Left ventricle myocardium inferior (tissue), 1 donor: Measurements from ENCODE around the gene UBL3. TPM values are rescaled to one million over a fixed set of nuclear protein-coding genes. Genes with fewer than 3 reads are reported as not detected.
A peak's percentile ranks its signal among the peaks of the same experiment; 100 is the strongest.

ENCODE experiments used
- DNase-seq: peaks from one replicate; pipeline ENCODE4 v3.0.0-alpha.2; 2020
- H3K27ac ChIP-seq: fragments of 200-600 bp; replicated peaks from 2 replicates; pipeline ENCODE4 v1.8.0; 2021
- H3K27me3 ChIP-seq: fragments of 200-600 bp; 2 replicates; pipeline ENCODE4 v1.8.0; 2021; ENCODE audit warnings: low read depth
- H3K36me3 ChIP-seq: fragments of 200-600 bp; 2 replicates; pipeline ENCODE4 v1.8.0; 2021
- H3K4me1 ChIP-seq: fragments of 200-600 bp; 2 replicates; pipeline ENCODE4 v1.8.0; 2021
- H3K4me3 ChIP-seq: fragments of 200-600 bp; 2 replicates; pipeline ENCODE4 v1.8.0; 2021; ENCODE audit warnings: mild to moderate bottlenecking, moderate library complexity
- H3K9me3 ChIP-seq: fragments of 200-600 bp; replicated peaks from 2 replicates; pipeline ENCODE4 v1.8.0; 2021
- intact Hi-C: fragments of 100-400 bp; cut with micrococcal nuclease; formaldehyde crosslinking; loops from one replicate; pipeline ENCODE4 v1.11.0; 2022
- total RNA-seq: library from RNA; stranded (reverse); fragmentation: NEBNext Ultra II Directional; extraction: Animal tissue kit (Norgen Biotek cat#: 25700); gene quantifications from one replicate; pipeline ENCODE4 v1.2.1, GENCODE V29; 2021
- TF ChIP-seq, protein P1 (sequence below): fragments of 200-600 bp; IDR thresholded peaks from 2 replicates; pipeline ENCODE4 v1.8.0; 2021; ENCODE audit warnings: antibody characterized with exemption, mild to moderate bottlenecking, borderline replicate concordance
- donor health status: DM: no; HTN: yes; CAD: no; lungs with severe emphysema.

UBL3 gene
- total RNA-seq, 1 donor from 2014 or later: 25.2 TPM

GRCh38 chr13:29746148-29746677 lies 104.2 kb downstream of the UBL3 start:
- intact Hi-C loops: no loop called here
- H3K36me3 ChIP-seq: no peaks in the 10 kb centered on the region
- no peaks in the 10 kb centered on the region for H3K4me1 ChIP-seq
- no peak overlapping the region for H3K4me3 ChIP-seq
- no peak overlapping the region for H3K27ac ChIP-seq
- TF ChIP-seq, protein P1, sequence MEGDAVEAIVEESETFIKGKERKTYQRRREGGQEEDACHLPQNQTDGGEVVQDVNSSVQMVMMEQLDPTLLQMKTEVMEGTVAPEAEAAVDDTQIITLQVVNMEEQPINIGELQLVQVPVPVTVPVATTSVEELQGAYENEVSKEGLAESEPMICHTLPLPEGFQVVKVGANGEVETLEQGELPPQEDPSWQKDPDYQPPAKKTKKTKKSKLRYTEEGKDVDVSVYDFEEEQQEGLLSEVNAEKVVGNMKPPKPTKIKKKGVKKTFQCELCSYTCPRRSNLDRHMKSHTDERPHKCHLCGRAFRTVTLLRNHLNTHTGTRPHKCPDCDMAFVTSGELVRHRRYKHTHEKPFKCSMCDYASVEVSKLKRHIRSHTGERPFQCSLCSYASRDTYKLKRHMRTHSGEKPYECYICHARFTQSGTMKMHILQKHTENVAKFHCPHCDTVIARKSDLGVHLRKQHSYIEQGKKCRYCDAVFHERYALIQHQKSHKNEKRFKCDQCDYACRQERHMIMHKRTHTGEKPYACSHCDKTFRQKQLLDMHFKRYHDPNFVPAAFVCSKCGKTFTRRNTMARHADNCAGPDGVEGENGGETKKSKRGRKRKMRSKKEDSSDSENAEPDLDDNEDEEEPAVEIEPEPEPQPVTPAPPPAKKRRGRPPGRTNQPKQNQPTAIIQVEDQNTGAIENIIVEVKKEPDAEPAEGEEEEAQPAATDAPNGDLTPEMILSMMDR: no peak
- H3K27me3 ChIP-seq: no peaks in the 10 kb centered on the region
- H3K9me3 ChIP-seq: no peaks in the 10 kb centered on the region
- DNase-seq: no peak

DNA sequence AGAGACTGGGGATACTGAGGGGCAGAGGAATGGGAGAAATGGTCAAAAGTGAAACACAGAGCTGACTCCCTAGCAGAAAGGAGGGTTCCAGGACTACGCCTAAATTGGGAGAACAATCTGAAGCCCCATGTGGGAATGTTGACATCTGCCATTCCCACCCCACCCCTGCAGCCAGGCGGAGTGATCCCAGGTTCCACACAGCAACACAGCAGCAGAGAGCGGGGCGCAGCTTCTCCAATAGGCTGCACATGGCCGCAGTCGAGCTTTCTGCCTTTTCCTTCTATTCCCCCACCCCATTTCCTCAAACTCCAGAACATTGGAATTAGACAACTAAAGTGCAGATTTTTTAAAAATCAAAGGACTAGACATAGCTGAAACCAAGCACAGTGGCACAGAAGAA lies 104.7 kb downstream of the UBL3 start:
- TF ChIP-seq, protein P1: no peak
- no peak overlapping the region for H3K4me3 ChIP-seq
- no peaks in the 10 kb centered on the region for H3K27me3 ChIP-seq
- H3K36me3 ChIP-seq: no peaks in the 10 kb centered on the region
- no peak overlapping the region for H3K27ac ChIP-seq
- H3K4me1 ChIP-seq: no peaks in the 10 kb centered on the region
- DNase-seq: no peak
- no peaks in the 10 kb centered on the region for H3K9me3 ChIP-seq
- intact Hi-C loops: no loop called here

DNA sequence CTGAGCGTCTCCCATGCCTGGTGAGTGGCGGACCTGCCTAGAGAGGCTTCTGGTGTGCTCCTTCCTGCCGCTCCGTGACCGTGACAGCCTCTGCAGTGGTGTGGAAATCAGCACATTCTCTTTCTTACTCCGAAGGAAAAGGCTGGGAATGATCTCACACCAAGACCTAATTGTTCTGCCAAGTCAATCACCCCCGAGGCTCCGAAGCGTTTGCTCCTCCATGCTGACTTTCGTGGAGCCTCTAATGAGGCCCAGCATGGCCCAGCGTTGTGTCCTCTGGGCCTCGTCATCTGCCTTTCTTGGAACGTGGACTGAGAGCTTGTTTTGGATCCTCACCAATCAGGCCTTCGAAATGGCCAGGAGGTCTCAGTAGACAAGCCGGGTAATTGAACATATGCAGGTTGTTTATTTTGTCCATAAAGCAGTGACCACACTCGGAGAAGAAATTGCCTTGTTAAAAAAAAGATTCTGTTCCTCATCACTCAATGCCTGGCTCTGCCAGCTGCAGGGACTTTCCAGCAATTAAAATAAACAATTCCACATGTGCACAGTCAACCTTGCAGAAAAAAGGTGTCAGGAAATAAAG lies 107.1 kb downstream of the UBL3 start:
- TF ChIP-seq, protein P1: no peak
- no peaks in the 10 kb centered on the region for H3K4me1 ChIP-seq
- H3K36me3 ChIP-seq: no peaks in the 10 kb centered on the region
- peak overlapping the region; percentile 12 for H3K27ac ChIP-seq
- peak; percentile 45 for DNase-seq
- no peaks in the 10 kb centered on the region for H3K27me3 ChIP-seq
- H3K9me3 ChIP-seq: no peaks in the 10 kb centered on the region
- H3K4me3 ChIP-seq: no peak overlapping the region
- intact Hi-C loops: no loop called here

DNA sequence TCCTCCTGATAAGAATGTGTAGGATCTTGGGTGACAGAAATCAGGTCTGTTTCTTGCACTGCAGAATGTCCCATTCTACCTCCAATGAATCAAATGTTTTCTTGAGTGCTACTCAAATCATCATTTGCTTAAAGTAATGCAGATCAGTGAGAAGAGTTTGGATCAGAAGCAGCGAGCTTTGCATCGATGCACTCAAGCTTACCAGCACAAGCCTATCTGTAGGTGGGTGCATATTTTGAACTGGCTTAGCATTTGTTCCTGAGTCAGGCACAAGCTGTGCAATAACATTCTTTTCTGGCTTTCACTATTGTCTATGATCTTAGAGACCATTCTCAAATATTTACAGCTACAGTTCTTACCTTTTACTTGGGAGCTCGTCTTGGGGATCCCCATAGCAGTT lies 109.5 kb downstream of the UBL3 start:
- no peaks in the 10 kb centered on the region for H3K4me1 ChIP-seq
- H3K36me3 ChIP-seq: no peaks in the 10 kb centered on the region
- H3K9me3 ChIP-seq: no peaks in the 10 kb centered on the region
- no peak overlapping the region for H3K4me3 ChIP-seq
- TF ChIP-seq, protein P1: no peak
- peaks cover 5% of the 10 kb centered on the region for H3K27me3 ChIP-seq
- DNase-seq: no peak
- intact Hi-C loops: no loop called here
- no peak overlapping the region for H3K27ac ChIP-seq

GRCh38 chr13:29737061-29737460 lies 113.4 kb downstream of the UBL3 start:
- DNase-seq: no peak
- no peaks in the 10 kb centered on the region for H3K9me3 ChIP-seq
- H3K4me3 ChIP-seq: no peak overlapping the region
- no peaks in the 10 kb centered on the region for H3K4me1 ChIP-seq
- H3K27me3 ChIP-seq: peaks cover 37% of the 10 kb centered on the region
- TF ChIP-seq, protein P1: no peak
- intact Hi-C loops: no loop called here
- no peaks in the 10 kb centered on the region for H3K36me3 ChIP-seq
- no peak overlapping the region for H3K27ac ChIP-seq
